Sigmoid colon (tissue), 7 donors: Measurements from ENCODE around the gene FGF3. TPM values are rescaled to one million over a fixed set of nuclear protein-coding genes. Genes with fewer than 3 reads are reported as not detected.

Source experiments
- DNase-seq: peaks from one replicate; pipeline ENCODE4 v3.0.0-alpha.2; 2019
- H3K27ac ChIP-seq, 4 donors: fragments of 200-600 bp; sonication (generic); one replicate each; pipeline ENCODE4 v1.5.1; 2016 to 2019; ENCODE audit warnings: mild to moderate bottlenecking in 1 of 4
- H3K27me3 ChIP-seq, 3 donors: fragments of 200-600 bp; sonication (generic); one replicate each; pipeline ENCODE4 v1.5.1; 2019; ENCODE audit warnings: mild to moderate bottlenecking in 1 of 3
- H3K36me3 ChIP-seq, 4 donors: fragments of 200-600 bp; sonication (generic); one replicate each; pipeline ENCODE4 v1.5.1; 2016 to 2019
- H3K4me1 ChIP-seq, 4 donors: fragments of 200-600 bp; sonication (generic); one replicate each; pipeline ENCODE4 v1.5.1; 2017 to 2019
- H3K4me3 ChIP-seq, 4 donors: fragments of 200-600 bp; sonication (generic); one replicate each; pipeline ENCODE4 v1.5.1; 2017 to 2019; ENCODE audit warnings: mild to moderate bottlenecking in 2 of 4, moderate library complexity in 1 of 4
- H3K9me3 ChIP-seq, 4 donors: fragments of 200-600 bp in 3 of 4; sonication (generic) in 3 of 4; one replicate each; pipeline versions ENCODE4 v1.5.1 to v1.6.1; 2013 to 2019
- EP300 ChIP-seq, 4 donors: sonication (generic); formaldehyde crosslinking; IDR thresholded peaks; one replicate each; pipeline ENCODE4 v1.6.1; 2017; ENCODE audit warnings: antibody characterized with exemption in 4 of 4
- POLR2A ChIP-seq, 2 donors: fragments of 450-650 bp; IDR thresholded peaks; one replicate each; pipeline ENCODE4 v1.6.1; 2016; ENCODE audit warnings: antibody characterized with exemption in 2 of 2, mild to moderate bottlenecking in 2 of 2, moderate library complexity in 2 of 2
- POLR2AphosphoS5 ChIP-seq, 4 donors: sonication (generic); formaldehyde crosslinking; IDR thresholded peaks; one replicate each; pipeline ENCODE4 v1.6.1; 2017; ENCODE audit warnings: antibody characterized with exemption in 4 of 4
- WGBS, 2 donors: extraction: QIAGEN DNeasy Blood & Tissue Kit; methylation state at CpG; one replicate each; pipeline ENCODE4 v1.1.7; 2013; 5-methylcytosine and 5-hydroxymethylcytosine counted together
- intact Hi-C: fragments of 100-400 bp; cut with DNase I; formaldehyde crosslinking; loops from one replicate; pipeline ENCODE4 v1.15.1; 2023
- polyA plus RNA-seq, 3 donors: library from polyadenylated mRNA; stranded (reverse); fragments of 200-250 nt; gene quantifications; one replicate each; pipeline ENCODE4 v1.2.3, GENCODE V29; 2013
- total RNA-seq, 4 donors: library from RNA; depleted of rRNA; stranded (reverse); fragments of >200 nt; gene quantifications; one replicate each; pipeline ENCODE4 v1.1.0, GENCODE V29; 2016
- TF ChIP-seq, protein P1 (sequence below), 4 experiments: fragments of 450-650 bp in 3 of 4; fragments of 200-600 bp in 1 of 4; IDR thresholded peaks; one replicate each; pipeline ENCODE4 v1.5.1; 2016 to 2019; ENCODE audit warnings: antibody characterized with exemption in 4 of 4, mild to moderate bottlenecking in 3 of 4, moderate library complexity in 2 of 4
- donor health status: healthy with polysubstance abuse.
- donor health status: Bipolar disorder and iron deficiency.
- donor health status: healthy.

FGF3 gene
- total and polyA plus RNA-seq, 7 donors: not detected

DNA sequence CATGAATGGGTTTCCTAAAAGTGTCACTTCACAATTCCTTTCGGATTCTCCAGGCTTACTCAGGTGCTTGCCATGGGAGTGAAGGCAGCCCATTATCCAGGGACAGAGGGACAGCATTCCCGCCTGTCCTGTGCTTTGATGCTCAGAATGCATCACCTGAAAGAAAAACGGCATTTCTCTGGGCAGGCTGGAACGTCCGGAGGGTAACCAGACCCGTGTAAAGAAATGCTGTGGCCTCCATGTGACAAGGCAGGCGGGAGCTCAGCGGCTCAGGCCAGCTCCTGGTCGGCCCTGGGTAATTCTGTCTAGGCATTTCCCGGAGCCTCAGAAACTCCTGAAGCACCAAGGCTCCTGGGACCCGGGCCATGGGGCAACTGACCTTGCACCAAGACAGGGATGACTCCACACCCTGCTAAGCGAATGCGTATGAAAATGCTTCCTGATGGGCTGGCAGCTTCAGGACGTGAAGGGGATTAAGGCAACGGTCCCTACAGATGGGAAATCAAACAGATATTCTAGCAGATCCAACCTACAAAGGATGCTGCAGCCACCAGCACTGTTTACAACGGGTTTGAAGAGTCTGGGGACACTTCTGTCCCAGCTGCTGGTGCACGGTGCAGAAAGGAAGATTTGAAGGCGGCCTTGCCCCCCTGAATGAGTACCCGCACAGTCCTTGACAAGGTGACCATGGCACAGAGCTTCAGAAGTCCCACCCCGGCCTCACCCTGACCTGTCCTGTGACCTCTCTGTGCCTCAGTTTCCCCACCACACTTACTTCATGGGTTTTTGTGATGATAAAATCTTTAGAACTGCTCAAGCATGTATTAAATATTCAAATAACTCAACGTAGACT, 13.6 kb upstream of the FGF3 start:
- intact Hi-C loops: no loop called here
- no peaks in the 10 kb centered on the region for H3K9me3 ChIP-seq
- peak; percentile 57 for DNase-seq
- TF ChIP-seq POLR2A (IDR thresholded peaks at IDR 0.05) (no peak), POLR2AphosphoS5 (IDR thresholded peaks at IDR 0.05) (no peak), EP300 (IDR thresholded peaks at IDR 0.05) (no peak)
- TF ChIP-seq, protein P1, sequence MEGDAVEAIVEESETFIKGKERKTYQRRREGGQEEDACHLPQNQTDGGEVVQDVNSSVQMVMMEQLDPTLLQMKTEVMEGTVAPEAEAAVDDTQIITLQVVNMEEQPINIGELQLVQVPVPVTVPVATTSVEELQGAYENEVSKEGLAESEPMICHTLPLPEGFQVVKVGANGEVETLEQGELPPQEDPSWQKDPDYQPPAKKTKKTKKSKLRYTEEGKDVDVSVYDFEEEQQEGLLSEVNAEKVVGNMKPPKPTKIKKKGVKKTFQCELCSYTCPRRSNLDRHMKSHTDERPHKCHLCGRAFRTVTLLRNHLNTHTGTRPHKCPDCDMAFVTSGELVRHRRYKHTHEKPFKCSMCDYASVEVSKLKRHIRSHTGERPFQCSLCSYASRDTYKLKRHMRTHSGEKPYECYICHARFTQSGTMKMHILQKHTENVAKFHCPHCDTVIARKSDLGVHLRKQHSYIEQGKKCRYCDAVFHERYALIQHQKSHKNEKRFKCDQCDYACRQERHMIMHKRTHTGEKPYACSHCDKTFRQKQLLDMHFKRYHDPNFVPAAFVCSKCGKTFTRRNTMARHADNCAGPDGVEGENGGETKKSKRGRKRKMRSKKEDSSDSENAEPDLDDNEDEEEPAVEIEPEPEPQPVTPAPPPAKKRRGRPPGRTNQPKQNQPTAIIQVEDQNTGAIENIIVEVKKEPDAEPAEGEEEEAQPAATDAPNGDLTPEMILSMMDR (IDR thresholded peaks at IDR 0.05): no peak
- H3K4me3 ChIP-seq: no peak overlapping the region
- no peak overlapping the region for H3K27ac ChIP-seq
- H3K36me3 ChIP-seq: no peaks in the 10 kb centered on the region
- H3K4me1 ChIP-seq: no peaks in the 10 kb centered on the region
- WGBS, 2 donors: 51 to 72% methylated on average over 21 of the region's 21 CpGs
- peaks cover 0 to 28% (median 0%) of the 10 kb centered on the region in 3 donors for H3K27me3 ChIP-seq

DNA sequence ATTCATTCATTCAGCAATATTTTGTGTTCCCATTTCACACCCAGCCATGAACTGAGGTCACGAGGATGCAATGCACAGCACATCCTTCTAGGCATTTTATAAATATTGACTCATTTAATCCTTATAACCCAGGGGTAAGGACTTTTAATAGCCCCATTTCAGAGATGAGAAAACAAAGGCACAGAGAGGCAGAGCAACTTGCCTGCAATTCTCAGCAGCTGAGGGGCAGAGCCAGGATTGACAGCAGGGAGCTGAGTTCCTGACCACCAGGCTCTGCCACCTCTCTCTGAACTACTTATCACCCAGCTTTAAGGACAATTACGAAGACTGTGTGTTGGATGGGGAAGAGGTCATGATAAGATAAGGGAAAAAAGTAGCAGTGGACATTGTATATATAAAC, 12.8 kb upstream of the FGF3 start:
- intact Hi-C loops: no loop called here
- peak; percentile 12 for DNase-seq
- WGBS, 2 donors: 76 to 83% methylated on average over 2 of the region's 2 CpGs
- H3K9me3 ChIP-seq: no peaks in the 10 kb centered on the region
- no peak for TF ChIP-seq POLR2A (IDR thresholded peaks at IDR 0.05)
- TF ChIP-seq, protein P1 (IDR thresholded peaks at IDR 0.05): no peak
- TF ChIP-seq EP300 (IDR thresholded peaks at IDR 0.05): no peak
- TF ChIP-seq POLR2AphosphoS5 (IDR thresholded peaks at IDR 0.05): no peak
- no peaks in the 10 kb centered on the region for H3K36me3 ChIP-seq
- no peak overlapping the region for H3K4me3 ChIP-seq
- H3K4me1 ChIP-seq: no peaks in the 10 kb centered on the region
- H3K27me3 ChIP-seq: peaks cover 0 to 28% (median 0%) of the 10 kb centered on the region in 3 donors
- no peak overlapping the region for H3K27ac ChIP-seq

GRCh38 chr11:69830086-69830485, 10.9 kb upstream of the FGF3 start:
- intact Hi-C loops: no loop called here
- 91 to 94% methylated on average over 11 of the region's 11 CpGs for WGBS, 2 donors
- no peak for TF ChIP-seq EP300 (IDR thresholded peaks at IDR 0.05)
- TF ChIP-seq, protein P1 (IDR thresholded peaks at IDR 0.05): no peak
- TF ChIP-seq POLR2A (IDR thresholded peaks at IDR 0.05): no peak
- TF ChIP-seq POLR2AphosphoS5 (IDR thresholded peaks at IDR 0.05): no peak
- peak; percentile 34 for DNase-seq
- Histone ChIP-seq H3K27me3 (peaks cover 0 to 31% (median 0%) of the 10 kb centered on the region in 3 donors), H3K27ac (no peak overlapping the region), H3K9me3 (no peaks in the 10 kb centered on the region), H3K36me3 (no peaks in the 10 kb centered on the region), H3K4me3 (no peak overlapping the region), H3K4me1 (no peaks in the 10 kb centered on the region)

GRCh38 chr11:69828971-69829344, 9.7 kb upstream of the FGF3 start:
- H3K27me3 ChIP-seq: peaks cover 0 to 26% (median 0%) of the 10 kb centered on the region in 3 donors
- TF ChIP-seq POLR2A (IDR thresholded peaks at IDR 0.05): no peak
- no peak for TF ChIP-seq POLR2AphosphoS5 (IDR thresholded peaks at IDR 0.05)
- TF ChIP-seq EP300 (IDR thresholded peaks at IDR 0.05): no peak
- TF ChIP-seq, protein P1 (IDR thresholded peaks at IDR 0.05): no peak

More at GRCh38 chr11:69828971-69829344, 9.7 kb upstream of the FGF3 start:
- no peak overlapping the region for H3K4me3 ChIP-seq
- no peaks in the 10 kb centered on the region for H3K9me3 ChIP-seq
- no peaks in the 10 kb centered on the region for H3K36me3 ChIP-seq
- 28 to 76% methylated on average over 6 of the region's 6 CpGs for WGBS, 2 donors
- DNase-seq: no peak
- intact Hi-C loops: no loop called here
- H3K4me1 ChIP-seq: no peaks in the 10 kb centered on the region
- H3K27ac ChIP-seq: no peak overlapping the region
